HG03064 (cell line): ENCODE results near the gene SLC25A1.
"Not testable (repeated sequence)": the region's sequence is repeated elsewhere in the genome, so short reads cannot be mapped to it uniquely, and the experiment has no call there.

Source experiments
- ATAC-seq: cut with Tn5 transposase; IDR thresholded peaks from one replicate; pipeline ENCODE4 v1.9.1; 2021; ENCODE audit warnings: low read depth; ENCODE audit not compliant: unreplicated experiment

SLC25A1 gene

GRCh38 chr22:19169002-19169946 lies 9.3 kb downstream of the SLC25A1 start:
- ATAC-seq, result no peak

GRCh38 chr22:19168088-19168890 lies 10.2 kb downstream of the SLC25A1 start:
- no peak for ATAC-seq

- no peak for ATAC-seq
These were observed 11.2 kb downstream of the SLC25A1 start for GRCh38 chr22:19167106-19167869.

GRCh38 chr22:19166421-19166820 lies 12.1 kb downstream of the SLC25A1 start:
- no peak for ATAC-seq

- ATAC-seq, result no peak
These were observed 14.1 kb downstream of the SLC25A1 start for GRCh38 chr22:19164425-19164824.

- ATAC-seq, result not testable (repeated sequence)
These were observed 19.9 kb downstream of the SLC25A1 start for GRCh38 chr22:19158649-19159048.

- ATAC-seq, result not testable (repeated sequence)
These were observed 22.4 kb downstream of the SLC25A1 start for GRCh38 chr22:19156109-19156508.

GRCh38 chr22:19152942-19153883 lies 25.3 kb downstream of the SLC25A1 start:
- ATAC-seq, result no peak

- no peak for ATAC-seq
These were observed 27.0 kb downstream of the SLC25A1 start for GRCh38 chr22:19151329-19152191.

GRCh38 chr22:19150482-19151328 lies 27.8 kb downstream of the SLC25A1 start:
- ATAC-seq, result no peak

GRCh38 chr22:19149991-19150390 lies 28.5 kb downstream of the SLC25A1 start, which contains the start of gene GSC2:
GSC2 (minus strand) TSS chr22:19150292; CDS start chr22:19150283, 9 bp downstream.
- no peak for ATAC-seq

GRCh38 chr22:19149047-19149883 lies 29.3 kb downstream of the SLC25A1 start:
- no peak for ATAC-seq

GRCh38 chr22:19148417-19149046 lies 30.0 kb downstream of the SLC25A1 start:
- no peak for ATAC-seq

- ATAC-seq, result no peak
These were observed 31.2 kb downstream of the SLC25A1 start for GRCh38 chr22:19147195-19147780.

GRCh38 chr22:19146215-19146968 lies 32.1 kb downstream of the SLC25A1 start:
- no peak for ATAC-seq
